ENCODE measurements around the gene ZNF578. TPM values are rescaled to one million over a fixed set of nuclear protein-coding genes. Genes with fewer than 3 reads are reported as not detected.

The ZNF578 gene
- total and polyA plus RNA-seq, 9 of the 15 experiments (the other 6 are each of a cell fraction or from before 2014, with no cell fraction given): 0.05 to 0.29 (median 0.15) TPM

GRCh38 chr19:52453324-52454094 is at the start of gene ZNF578 (continued):
- TF ChIP-seq KLF6 (CRISPR knock-in tag; IDR thresholded peaks at IDR 0.05; ENCODE audit: borderline replicate concordance) (no peak), CBX1 (IDR thresholded peaks at IDR 0.05; ENCODE audit: low read depth) (peak; percentile 73; the same call in 1 of the 2 replicates), ELF1 (tag; IDR thresholded peaks at IDR 0.05) (peak; percentile 71), NR2C1 (IDR thresholded peaks at IDR 0.05) (peak; percentile 96), NR2C1 (tag; IDR thresholded peaks at IDR 0.05) (peak; percentile 97), ZBTB40 (IDR thresholded peaks at IDR 0.05) (peak; percentile 84), ZBTB40 (CRISPR knock-in tag; IDR thresholded peaks at IDR 0.05) (no peak), KAT2B (IDR thresholded peaks at IDR 0.05; ENCODE audit: low read depth, low read length) (no peak), DIDO1 (tag; IDR thresholded peaks at IDR 0.05; ENCODE audit: low read depth) (0 out of 2 replicates have a peak, but pooled peaks have one; percentile 33), GABPA (tag; conservative IDR thresholded peaks at IDR 0.05; ENCODE audit: low read depth) (peak; percentile 79), MTA1 (IDR thresholded peaks at IDR 0.05; ENCODE audit: borderline replicate concordance) (no peak), VEZF1 (CRISPR knock-in tag; IDR thresholded peaks at IDR 0.05) (peak; percentile 23; the same call in 1 of the 2 replicates), PURB (CRISPR knock-in tag; IDR thresholded peaks at IDR 0.05; ENCODE audit: low read depth) (no peak), MTA3 (IDR thresholded peaks at IDR 0.05; ENCODE audit: borderline replicate concordance) (no peak), GABPB1 (CRISPR knock-in tag; IDR thresholded peaks at IDR 0.05) (peak; percentile 67; the same call in 1 of the 2 replicates), SRSF1 (IDR thresholded peaks at IDR 0.05; ENCODE audit: low read depth, low read length) (0 out of 2 replicates have a peak, but pooled peaks have one; percentile 34)
